ENCODE results near the gene CRNN. TPM values are rescaled to one million over a fixed set of nuclear protein-coding genes. Genes with fewer than 3 reads are reported as not detected.

The CRNN gene
- total and polyA plus RNA-seq, 3 donors from 2014 or later = 0.16 to 0.43 TPM; not detected in 1

- intact Hi-C loops (cut with DNase I; ENCODE audit: low total_unique reads) = no loop called here
- Histone ChIP-seq H3K27me3 (no peaks in the 10 kb centered on the region), H3K4me1 (no peaks in the 10 kb centered on the region), H3K27ac (no peak overlapping the region), H3K4me3 (no peak overlapping the region), H3K36me3 (ENCODE audit: low read depth, missing control alignments) (no peaks in the 10 kb centered on the region), H3K9me3 (no peaks in the 10 kb centered on the region)
- 39 to 49% methylated on average over 4 of the region's 4 CpGs for WGBS, 2 donors
- DNase-seq = no peak
- TF ChIP-seq CTCF (IDR thresholded peaks at IDR 0.05) (no peak), POLR2A (IDR thresholded peaks at IDR 0.05) (no peak)
Measured at GRCh38 chr1:152444045-152444444, 30.0 kb upstream of the CRNN start.

- no peaks in the 10 kb centered on the region for H3K27me3 ChIP-seq
- intact Hi-C loops (cut with DNase I; ENCODE audit: low total_unique reads) = no loop called here
- WGBS, 2 donors = 51 to 57% methylated on average over 3 of the region's 3 CpGs
- TF ChIP-seq CTCF (IDR thresholded peaks at IDR 0.05) = no peak
- no peak for TF ChIP-seq POLR2A (IDR thresholded peaks at IDR 0.05)
- no peaks in the 10 kb centered on the region for H3K4me1 ChIP-seq
- H3K27ac ChIP-seq = no peak overlapping the region
- DNase-seq = no peak
- H3K4me3 ChIP-seq = no peak overlapping the region
- no peaks in the 10 kb centered on the region for H3K9me3 ChIP-seq
- no peaks in the 10 kb centered on the region for H3K36me3 ChIP-seq (ENCODE audit: low read depth, missing control alignments)
Measured at GRCh38 chr1:152442765-152443164, 28.7 kb upstream of the CRNN start.

GRCh38 chr1:152442301-152442700, 28.2 kb upstream of the CRNN start:
- H3K27ac ChIP-seq = no peak overlapping the region
- intact Hi-C loops (cut with DNase I; ENCODE audit: low total_unique reads) = no loop called here

GRCh38 chr1:152441756-152442155, 27.7 kb upstream of the CRNN start:
- no peak for TF ChIP-seq POLR2A (IDR thresholded peaks at IDR 0.05)
- TF ChIP-seq CTCF (IDR thresholded peaks at IDR 0.05) = no peak
- Histone ChIP-seq H3K4me1 (no peaks in the 10 kb centered on the region), H3K36me3 (ENCODE audit: low read depth, missing control alignments) (no peaks in the 10 kb centered on the region), H3K9me3 (no peaks in the 10 kb centered on the region), H3K4me3 (no peak overlapping the region), H3K27me3 (no peaks in the 10 kb centered on the region), H3K27ac (no peak overlapping the region)
- intact Hi-C loops (cut with DNase I; ENCODE audit: low total_unique reads) = no loop called here
- WGBS, 2 donors = 91 to 98% methylated on average over 2 of the region's 2 CpGs
- DNase-seq = no peak

More at GRCh38 chr1:152442301-152442700, 28.2 kb upstream of the CRNN start:
- Histone ChIP-seq H3K36me3 (ENCODE audit: low read depth, missing control alignments) (no peaks in the 10 kb centered on the region), H3K27me3 (no peaks in the 10 kb centered on the region), H3K4me3 (no peak overlapping the region), H3K9me3 (no peaks in the 10 kb centered on the region), H3K4me1 (no peaks in the 10 kb centered on the region)
- 30 to 34% methylated on average over 8 of the region's 8 CpGs for WGBS, 2 donors
- TF ChIP-seq CTCF (IDR thresholded peaks at IDR 0.05) = no peak
- no peak for TF ChIP-seq POLR2A (IDR thresholded peaks at IDR 0.05)
- no peak for DNase-seq

GRCh38 chr1:152440635-152441471, 26.8 kb upstream of the CRNN start:
- TF ChIP-seq CTCF (IDR thresholded peaks at IDR 0.05) (peak; percentile 51 to 69 (median 68)), POLR2A (IDR thresholded peaks at IDR 0.05) (no peak)
- Histone ChIP-seq H3K4me1 (no peaks in the 10 kb centered on the region), H3K27me3 (no peaks in the 10 kb centered on the region), H3K9me3 (no peaks in the 10 kb centered on the region), H3K36me3 (ENCODE audit: low read depth, missing control alignments) (no peaks in the 10 kb centered on the region), H3K27ac (no peak overlapping the region), H3K4me3 (no peak overlapping the region)
- 39 to 51% methylated on average over 15 to 17 of the region's 17 CpGs for WGBS, 2 donors
- intact Hi-C loops (cut with DNase I; ENCODE audit: low total_unique reads) = no loop called here
- peak; percentile 83 for DNase-seq
